ENCODE results near the gene CAPN11.

CAPN11 gene

DNA sequence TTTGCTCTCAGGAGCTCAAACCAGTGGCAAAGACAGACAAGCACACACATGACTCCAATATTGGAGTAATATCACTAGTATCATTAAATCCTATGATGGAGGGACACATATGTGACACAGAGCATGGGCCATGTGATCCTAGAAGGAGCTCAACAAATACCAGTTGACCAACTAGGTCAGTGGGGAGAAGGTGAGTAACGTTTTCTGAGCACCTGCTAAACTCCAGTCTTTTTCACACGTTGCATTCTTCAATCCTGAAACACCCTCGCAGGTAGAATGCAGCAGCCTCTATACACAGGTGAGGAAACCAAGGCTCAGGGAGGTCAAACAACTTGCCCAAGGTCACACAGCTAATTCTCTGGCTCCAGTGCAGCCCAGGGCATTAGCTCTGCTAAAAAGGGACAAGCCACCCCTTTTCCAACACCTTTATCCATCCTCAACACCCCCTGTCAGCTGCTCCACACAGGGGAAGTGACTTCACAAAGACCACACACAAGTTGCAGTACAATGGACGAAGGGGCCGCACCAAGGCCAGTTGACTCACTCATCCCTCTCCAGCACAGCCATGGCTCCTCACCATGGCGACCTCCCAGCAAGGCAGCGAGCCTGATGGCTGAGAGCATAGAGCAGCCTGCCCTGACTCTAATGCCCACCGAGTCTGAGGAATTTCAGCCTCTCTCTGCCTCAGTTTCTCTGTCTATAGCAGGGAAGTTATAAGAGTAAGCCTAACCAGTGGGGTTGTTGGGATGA is 4.4 kb downstream of the CAPN11 start:
- Histone ChIP-seq H3K9ac (ENCODE audit: low read length) (no peak overlapping the region), H3K4me1 (ENCODE audit: low read length) (no peaks in the 10 kb centered on the region), H3K36me3 (replicated peaks; ENCODE audit: low read depth, low read length) (no peaks in the 10 kb centered on the region), H3K27me3 (ENCODE audit: low read depth, low read length) (peaks cover 45% of the 10 kb centered on the region), H3K79me2 (ENCODE audit: low read length) (no peaks in the 10 kb centered on the region), H3K4me3 (ENCODE audit: low read length) (no peak overlapping the region), H2AFZ (ENCODE audit: low read depth, low read length) (no peak overlapping the region), H3K9me3 (ENCODE audit: insufficient read depth, low read length) (no peaks in the 10 kb centered on the region), H3K27ac (ENCODE audit: low read length) (no peak overlapping the region), H4K20me1 (ENCODE audit: insufficient read depth, low read length) (no peaks in the 10 kb centered on the region), H3K4me2 (ENCODE audit: low read length) (no peak overlapping the region)
- TF ChIP-seq, protein P1, sequence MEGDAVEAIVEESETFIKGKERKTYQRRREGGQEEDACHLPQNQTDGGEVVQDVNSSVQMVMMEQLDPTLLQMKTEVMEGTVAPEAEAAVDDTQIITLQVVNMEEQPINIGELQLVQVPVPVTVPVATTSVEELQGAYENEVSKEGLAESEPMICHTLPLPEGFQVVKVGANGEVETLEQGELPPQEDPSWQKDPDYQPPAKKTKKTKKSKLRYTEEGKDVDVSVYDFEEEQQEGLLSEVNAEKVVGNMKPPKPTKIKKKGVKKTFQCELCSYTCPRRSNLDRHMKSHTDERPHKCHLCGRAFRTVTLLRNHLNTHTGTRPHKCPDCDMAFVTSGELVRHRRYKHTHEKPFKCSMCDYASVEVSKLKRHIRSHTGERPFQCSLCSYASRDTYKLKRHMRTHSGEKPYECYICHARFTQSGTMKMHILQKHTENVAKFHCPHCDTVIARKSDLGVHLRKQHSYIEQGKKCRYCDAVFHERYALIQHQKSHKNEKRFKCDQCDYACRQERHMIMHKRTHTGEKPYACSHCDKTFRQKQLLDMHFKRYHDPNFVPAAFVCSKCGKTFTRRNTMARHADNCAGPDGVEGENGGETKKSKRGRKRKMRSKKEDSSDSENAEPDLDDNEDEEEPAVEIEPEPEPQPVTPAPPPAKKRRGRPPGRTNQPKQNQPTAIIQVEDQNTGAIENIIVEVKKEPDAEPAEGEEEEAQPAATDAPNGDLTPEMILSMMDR (IDR thresholded peaks at IDR 0.05; ENCODE audit: low read depth, low read length) = no peak
- TF ChIP-seq EZH2phosphoT487 (IDR thresholded peaks at IDR 0.05; ENCODE audit: low read depth) = no peak

GRCh38 chr6:44166116-44166515 is 7.5 kb downstream of the CAPN11 start:
- Histone ChIP-seq H3K9ac (ENCODE audit: low read length) (no peak overlapping the region), H3K27ac (ENCODE audit: low read length) (no peak overlapping the region)

GRCh38 chr6:44166591-44167184 is 8.1 kb downstream of the CAPN11 start:
- peaks cover 58% of the 10 kb centered on the region for H3K27me3 ChIP-seq (ENCODE audit: low read depth, low read length)
- H3K27ac ChIP-seq (ENCODE audit: low read length) = no peak overlapping the region
- H2AFZ ChIP-seq (ENCODE audit: low read depth, low read length) = 0 out of 2 replicates have a peak overlapping the region, but pooled peaks have one; percentile 34
- H3K36me3 ChIP-seq (replicated peaks; ENCODE audit: low read depth, low read length) = no peaks in the 10 kb centered on the region
- H3K9ac ChIP-seq (ENCODE audit: low read length) = no peak overlapping the region
- H3K9me3 ChIP-seq (ENCODE audit: insufficient read depth, low read length) = no peaks in the 10 kb centered on the region
- H3K79me2 ChIP-seq (ENCODE audit: low read length) = no peaks in the 10 kb centered on the region
- H4K20me1 ChIP-seq (ENCODE audit: insufficient read depth, low read length) = no peaks in the 10 kb centered on the region
- H3K4me2 ChIP-seq (ENCODE audit: low read length) = no peak overlapping the region
- peaks cover 5% of the 10 kb centered on the region for H3K4me1 ChIP-seq (ENCODE audit: low read length)
- TF ChIP-seq EZH2phosphoT487 (IDR thresholded peaks at IDR 0.05; ENCODE audit: low read depth) = no peak
- TF ChIP-seq, protein P1 (IDR thresholded peaks at IDR 0.05; ENCODE audit: low read depth, low read length) = no peak
- H3K4me3 ChIP-seq (ENCODE audit: low read length) = no peak overlapping the region

More at GRCh38 chr6:44166116-44166515, 7.5 kb downstream of the CAPN11 start:
- H3K36me3 ChIP-seq (replicated peaks; ENCODE audit: low read depth, low read length) = no peaks in the 10 kb centered on the region
- no peak overlapping the region for H3K4me3 ChIP-seq (ENCODE audit: low read length)
- no peak overlapping the region for H3K4me2 ChIP-seq (ENCODE audit: low read length)
- H3K4me1 ChIP-seq (ENCODE audit: low read length) = no peaks in the 10 kb centered on the region; the same call in 1 of the 2 replicates
- H3K79me2 ChIP-seq (ENCODE audit: low read length) = no peaks in the 10 kb centered on the region
- H3K27me3 ChIP-seq (ENCODE audit: low read depth, low read length) = peaks cover 61% of the 10 kb centered on the region
- TF ChIP-seq, protein P1 (IDR thresholded peaks at IDR 0.05; ENCODE audit: low read depth, low read length) = no peak
- TF ChIP-seq EZH2phosphoT487 (IDR thresholded peaks at IDR 0.05; ENCODE audit: low read depth) = no peak
- no peaks in the 10 kb centered on the region for H4K20me1 ChIP-seq (ENCODE audit: insufficient read depth, low read length)
- no peaks in the 10 kb centered on the region for H3K9me3 ChIP-seq (ENCODE audit: insufficient read depth, low read length)
- H2AFZ ChIP-seq (ENCODE audit: low read depth, low read length) = no peak overlapping the region

DNA sequence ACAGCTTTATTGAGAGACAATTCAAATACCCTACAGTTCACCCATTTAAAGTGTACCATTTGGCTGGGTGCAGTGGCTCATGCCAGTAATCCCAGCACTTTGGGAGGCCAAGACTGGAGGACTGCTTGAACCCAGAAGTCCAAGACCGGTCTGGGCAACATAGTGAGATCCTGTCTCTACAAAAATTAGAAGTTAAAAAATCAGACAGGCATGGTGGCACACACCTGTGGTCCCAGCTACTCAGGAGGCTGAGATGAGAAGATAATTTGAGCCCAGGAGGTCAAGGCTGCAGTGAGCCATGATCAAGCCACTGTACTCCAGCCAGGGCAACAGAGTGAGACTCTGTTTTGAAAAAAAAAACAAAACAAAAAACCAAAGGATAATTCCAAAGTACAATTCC is 8.9 kb downstream of the CAPN11 start:
- TF ChIP-seq EZH2phosphoT487 (IDR thresholded peaks at IDR 0.05; ENCODE audit: low read depth) = no peak
- TF ChIP-seq, protein P1 (IDR thresholded peaks at IDR 0.05; ENCODE audit: low read depth, low read length) = no peak
- H3K4me2 ChIP-seq (ENCODE audit: low read length) = no peak overlapping the region
- H3K4me3 ChIP-seq (ENCODE audit: low read length) = no peak overlapping the region
- H4K20me1 ChIP-seq (ENCODE audit: insufficient read depth, low read length) = no peaks in the 10 kb centered on the region
- H3K9me3 ChIP-seq (ENCODE audit: insufficient read depth, low read length) = no peaks in the 10 kb centered on the region
- H3K27me3 ChIP-seq (ENCODE audit: low read depth, low read length) = peaks cover 49% of the 10 kb centered on the region
- H3K36me3 ChIP-seq (replicated peaks; ENCODE audit: low read depth, low read length) = no peaks in the 10 kb centered on the region
- no peak overlapping the region for H3K27ac ChIP-seq (ENCODE audit: low read length)
- H2AFZ ChIP-seq (ENCODE audit: low read depth, low read length) = no peak overlapping the region
- no peak overlapping the region for H3K9ac ChIP-seq (ENCODE audit: low read length)
- H3K79me2 ChIP-seq (ENCODE audit: low read length) = no peaks in the 10 kb centered on the region
- H3K4me1 ChIP-seq (ENCODE audit: low read length) = peaks cover 14% of the 10 kb centered on the region

Measured in OCI-LY3 (cell line).